22Rv1 (cell line): ENCODE results near the gene UBC.

Experiments
- ZFX ChIP-seq: fragments of 450-650 bp; IDR thresholded peaks from 2 replicates; pipeline ENCODE4 v1.6.1; 2017; ENCODE audit warnings: antibody characterized with exemption, borderline replicate concordance
- TF ChIP-seq, protein P1 (sequence below): fragments of 450-650 bp; IDR thresholded peaks from 2 replicates; pipeline ENCODE4 v1.5.1; 2017; ENCODE audit warnings: mild to moderate bottlenecking

DNA sequence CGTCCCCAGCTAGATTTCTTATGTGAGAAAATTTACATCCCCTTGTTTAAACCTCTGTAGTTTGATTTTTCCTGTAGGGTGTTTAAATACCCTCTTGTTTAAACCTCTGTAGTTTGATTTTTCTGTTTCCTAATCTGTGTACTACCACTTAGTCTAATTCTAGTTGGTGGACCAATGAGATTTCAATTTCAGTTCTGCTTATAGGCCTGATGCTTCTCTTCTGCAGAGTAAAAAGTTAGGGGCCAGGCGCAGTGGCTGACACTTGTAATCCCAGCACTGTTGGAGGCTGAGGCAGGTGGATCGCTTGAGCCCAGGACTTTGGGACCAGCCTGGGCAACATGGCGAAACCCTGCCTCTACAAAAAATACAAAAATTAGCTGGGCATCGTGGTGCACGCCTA lies 11.5 kb downstream of the UBC start:
- TF ChIP-seq, protein P1, sequence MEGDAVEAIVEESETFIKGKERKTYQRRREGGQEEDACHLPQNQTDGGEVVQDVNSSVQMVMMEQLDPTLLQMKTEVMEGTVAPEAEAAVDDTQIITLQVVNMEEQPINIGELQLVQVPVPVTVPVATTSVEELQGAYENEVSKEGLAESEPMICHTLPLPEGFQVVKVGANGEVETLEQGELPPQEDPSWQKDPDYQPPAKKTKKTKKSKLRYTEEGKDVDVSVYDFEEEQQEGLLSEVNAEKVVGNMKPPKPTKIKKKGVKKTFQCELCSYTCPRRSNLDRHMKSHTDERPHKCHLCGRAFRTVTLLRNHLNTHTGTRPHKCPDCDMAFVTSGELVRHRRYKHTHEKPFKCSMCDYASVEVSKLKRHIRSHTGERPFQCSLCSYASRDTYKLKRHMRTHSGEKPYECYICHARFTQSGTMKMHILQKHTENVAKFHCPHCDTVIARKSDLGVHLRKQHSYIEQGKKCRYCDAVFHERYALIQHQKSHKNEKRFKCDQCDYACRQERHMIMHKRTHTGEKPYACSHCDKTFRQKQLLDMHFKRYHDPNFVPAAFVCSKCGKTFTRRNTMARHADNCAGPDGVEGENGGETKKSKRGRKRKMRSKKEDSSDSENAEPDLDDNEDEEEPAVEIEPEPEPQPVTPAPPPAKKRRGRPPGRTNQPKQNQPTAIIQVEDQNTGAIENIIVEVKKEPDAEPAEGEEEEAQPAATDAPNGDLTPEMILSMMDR, result no peak
- TF ChIP-seq ZFX, result no peak
